GM19372 (cell line): ENCODE data around the gene FHAD1.
"Not testable (repeated sequence)": the region's sequence is repeated elsewhere in the genome, so short reads cannot be mapped to it uniquely, and the experiment has no call there.

Experiments used
- ATAC-seq: cut with Tn5 transposase; IDR thresholded peaks from one replicate; pipeline ENCODE4 v1.9.1; 2021; ENCODE audit warnings: mild to moderate bottlenecking, low read depth, moderate library complexity; ENCODE audit not compliant: unreplicated experiment

The FHAD1 gene

GRCh38 chr1:15388201-15388880 lies 141.3 kb downstream of the FHAD1 start:
- ATAC-seq = no peak

- ATAC-seq = not testable (repeated sequence)
Measured at GRCh38 chr1:15389828-15390227, 142.8 kb downstream of the FHAD1 start.

- ATAC-seq = no peak
Measured at GRCh38 chr1:15390667-15391066, 143.6 kb downstream of the FHAD1 start.

DNA sequence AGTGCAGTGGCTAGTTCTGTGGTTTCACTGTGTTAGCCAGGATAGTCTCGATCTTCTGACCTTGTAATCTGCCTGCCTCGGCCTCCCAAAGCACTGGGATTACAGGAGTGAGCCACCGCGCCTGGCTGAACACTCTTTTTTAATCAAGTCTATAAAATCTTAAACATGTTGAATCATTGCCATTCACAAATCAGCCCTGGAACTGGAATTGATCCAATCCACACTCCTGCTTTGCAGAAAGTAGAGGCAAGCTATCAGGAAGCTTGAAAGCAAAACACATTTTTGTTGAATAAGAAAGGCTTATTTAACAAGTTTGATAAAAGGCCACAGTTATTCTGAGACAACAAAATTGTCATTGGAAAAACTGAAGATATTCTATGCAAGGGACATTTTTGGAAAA lies 144.3 kb downstream of the FHAD1 start:
- ATAC-seq = no peak

GRCh38 chr1:15393475-15394257 lies 146.6 kb downstream of the FHAD1 start:
- no peak for ATAC-seq

DNA sequence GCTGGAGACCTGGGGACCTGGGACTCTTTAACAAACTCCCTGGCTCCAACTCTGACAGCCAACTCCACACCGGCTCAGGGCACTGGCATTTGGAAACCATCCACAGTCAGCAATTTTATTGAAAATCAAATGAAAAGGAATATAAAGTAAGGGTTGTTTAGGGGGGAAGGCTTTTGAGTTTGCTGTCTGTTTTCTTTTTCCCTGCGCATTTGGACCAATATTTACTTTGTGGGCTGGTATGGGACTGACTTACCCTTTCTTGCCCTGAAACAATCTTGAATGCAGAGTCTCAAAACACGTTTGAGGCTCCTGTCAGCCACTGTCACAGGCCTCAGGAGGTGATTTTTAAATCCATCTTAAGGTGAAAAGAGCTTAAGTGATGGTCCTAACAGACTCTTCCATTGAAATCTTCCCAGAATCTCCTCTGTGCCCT lies 147.3 kb downstream of the FHAD1 start:
- ATAC-seq = no peak

GRCh38 chr1:15397236-15397635 lies 150.2 kb downstream of the FHAD1 start:
- ATAC-seq = no peak

DNA sequence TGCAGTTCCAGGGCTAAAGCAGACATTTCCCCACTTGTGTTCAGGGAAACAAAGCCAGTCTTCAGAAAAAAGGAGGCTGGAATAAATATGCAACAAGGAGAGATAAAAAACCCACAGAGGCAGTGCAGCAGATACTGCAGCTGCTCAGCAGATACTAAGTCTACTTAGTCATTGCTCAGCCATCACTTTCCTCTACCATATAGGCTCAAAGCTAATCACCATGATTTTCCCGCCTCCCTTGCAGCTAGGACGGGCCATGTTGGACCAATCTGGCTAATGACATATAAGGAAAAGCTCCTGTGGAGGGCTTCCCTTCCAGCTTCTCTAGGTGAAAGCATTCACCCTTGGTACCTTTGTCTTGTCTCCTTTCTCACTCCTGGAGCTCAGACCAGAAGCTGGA lies 152.7 kb downstream of the FHAD1 start:
- no peak for ATAC-seq

DNA sequence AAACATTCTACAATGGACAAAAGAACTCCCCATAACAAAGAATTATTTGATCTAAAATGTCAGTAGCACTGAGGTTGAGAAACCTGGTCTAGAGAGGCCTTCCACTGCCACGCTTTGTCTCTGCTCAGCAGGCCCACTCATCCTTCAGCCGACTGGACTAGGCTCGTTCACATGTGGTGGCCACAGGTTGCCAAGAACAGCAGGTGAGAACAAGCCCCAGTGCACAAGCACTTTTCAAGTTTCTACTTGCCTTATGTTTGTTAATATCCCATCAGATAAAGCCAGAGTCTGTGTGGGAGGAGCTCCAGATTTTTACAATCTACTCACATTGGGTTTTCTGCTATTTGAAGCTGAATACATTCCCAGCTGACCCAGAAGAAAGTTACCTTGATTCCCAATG lies 153.6 kb downstream of the FHAD1 start:
- no peak for ATAC-seq

GRCh38 chr1:15401391-15402055 lies 154.5 kb downstream of the FHAD1 start:
- ATAC-seq = no peak

- no peak for ATAC-seq
Measured at GRCh38 chr1:15402809-15403450, 155.9 kb downstream of the FHAD1 start.

GRCh38 chr1:15403962-15404580 lies 157.0 kb downstream of the FHAD1 start:
- ATAC-seq = no peak

DNA sequence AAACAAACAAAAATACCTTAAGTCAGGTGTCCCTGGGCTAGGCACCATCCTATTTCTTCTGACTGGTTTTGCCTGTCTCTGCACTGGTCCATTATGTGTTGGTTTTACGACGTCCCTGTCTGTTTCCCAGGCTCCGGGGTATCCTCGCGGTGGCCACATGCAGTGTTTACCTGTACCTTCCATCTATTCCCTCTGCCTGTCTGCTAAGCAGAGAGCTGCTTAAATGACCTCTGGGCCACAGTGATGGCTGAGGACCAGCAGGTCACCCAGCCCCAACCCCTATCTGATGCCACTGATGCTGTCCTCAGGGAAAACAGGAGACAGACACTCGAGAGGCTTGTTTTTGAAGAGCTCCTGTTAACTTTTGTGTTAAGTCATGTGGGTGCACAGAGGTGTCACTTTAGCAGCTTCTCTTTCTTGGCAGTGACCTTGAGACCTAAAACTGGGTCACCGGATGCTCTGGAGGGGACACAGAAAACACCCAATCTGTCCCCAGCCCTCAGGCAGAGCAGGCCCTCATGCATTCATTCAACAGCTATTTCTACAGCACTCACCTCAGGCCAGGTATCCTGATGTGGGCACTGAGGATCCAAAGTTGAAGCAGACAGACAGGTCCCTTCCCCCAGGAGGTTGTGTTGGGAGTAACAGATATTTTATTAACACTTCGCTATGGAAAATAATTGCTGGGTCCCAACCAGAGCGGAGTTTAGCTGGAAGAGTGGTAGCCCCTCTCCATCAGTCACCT lies 158.3 kb downstream of the FHAD1 start:
- ATAC-seq = no peak

- ATAC-seq = no peak
Measured at GRCh38 chr1:15406614-15407559, 159.9 kb downstream of the FHAD1 start.

- no peak for ATAC-seq
Measured at GRCh38 chr1:15407580-15407979, 160.6 kb downstream of the FHAD1 start.

DNA sequence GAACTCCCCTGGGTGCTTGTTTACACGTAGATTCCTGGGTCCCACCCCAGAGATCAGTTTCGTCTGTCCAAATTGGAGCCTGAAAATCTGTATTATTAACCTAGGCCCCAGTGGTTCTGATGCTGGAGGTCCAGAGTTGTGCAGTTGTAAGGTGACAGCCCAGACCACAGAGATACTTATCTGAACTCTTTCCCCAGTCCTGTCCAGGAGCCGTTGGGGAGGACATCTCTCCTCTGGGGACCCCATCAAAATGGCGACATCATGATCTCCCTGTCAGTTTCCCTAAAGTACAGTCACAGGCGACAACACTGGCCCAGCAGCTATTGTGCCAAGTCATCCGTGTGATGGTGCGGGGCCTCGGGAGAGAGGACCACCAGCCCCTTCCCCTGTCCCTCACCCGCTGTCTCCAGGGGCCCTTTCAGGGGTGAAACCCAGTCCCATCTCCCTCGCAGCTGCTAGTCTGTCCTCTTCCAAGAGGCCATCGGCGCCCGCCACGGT lies 161.9 kb downstream of the FHAD1 start:
- no peak for ATAC-seq

DNA sequence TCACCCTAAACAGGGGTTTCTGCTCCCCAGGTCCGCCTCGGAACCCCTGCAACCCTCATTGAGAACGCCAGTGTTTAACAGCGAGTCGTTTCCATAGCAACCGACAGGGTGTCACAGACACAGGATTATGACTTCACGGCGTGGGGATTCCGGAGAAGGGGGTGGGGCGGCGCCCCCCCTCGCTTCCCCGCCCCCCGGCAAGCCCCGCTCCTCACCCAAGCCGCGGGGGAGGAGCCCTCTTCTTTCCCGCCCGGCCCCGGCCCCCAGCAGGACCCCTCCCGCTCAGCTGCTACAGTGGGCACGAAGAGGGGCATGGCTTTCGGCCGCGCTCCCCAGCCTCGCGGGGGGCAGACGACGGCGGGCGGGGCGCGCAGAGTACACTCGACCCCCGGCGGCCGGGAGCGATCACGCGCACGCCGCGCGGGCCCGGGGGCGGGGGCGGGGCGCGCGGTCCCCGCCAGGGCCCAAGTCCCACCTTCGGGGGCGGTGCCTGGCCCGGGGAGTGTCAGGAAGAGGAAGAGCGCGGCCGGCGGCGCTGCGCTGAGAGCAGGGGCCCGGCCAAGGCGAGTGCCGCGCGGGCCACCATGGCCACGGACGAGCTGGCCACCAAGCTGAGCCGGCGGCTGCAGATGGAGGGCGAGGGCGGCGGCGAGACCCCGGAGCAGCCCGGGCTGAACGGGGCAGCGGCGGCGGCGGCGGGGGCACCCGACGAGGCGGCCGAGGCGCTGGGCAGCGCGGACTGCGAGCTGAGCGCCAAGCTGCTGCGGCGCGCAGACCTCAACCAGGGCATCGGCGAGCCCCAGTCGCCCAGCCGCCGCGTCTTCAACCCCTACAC lies 162.6 kb downstream of the FHAD1 start, which contains the start of gene EFHD2:
Gene EFHD2, plus strand, starts transcription at position 501 of the 835 bp plus-strand sequence. Its CDS starts 84 bp downstream, at position 585.
- ATAC-seq = peak; percentile 81
